ENCODE measurements around the gene PPTC7.

DNA sequence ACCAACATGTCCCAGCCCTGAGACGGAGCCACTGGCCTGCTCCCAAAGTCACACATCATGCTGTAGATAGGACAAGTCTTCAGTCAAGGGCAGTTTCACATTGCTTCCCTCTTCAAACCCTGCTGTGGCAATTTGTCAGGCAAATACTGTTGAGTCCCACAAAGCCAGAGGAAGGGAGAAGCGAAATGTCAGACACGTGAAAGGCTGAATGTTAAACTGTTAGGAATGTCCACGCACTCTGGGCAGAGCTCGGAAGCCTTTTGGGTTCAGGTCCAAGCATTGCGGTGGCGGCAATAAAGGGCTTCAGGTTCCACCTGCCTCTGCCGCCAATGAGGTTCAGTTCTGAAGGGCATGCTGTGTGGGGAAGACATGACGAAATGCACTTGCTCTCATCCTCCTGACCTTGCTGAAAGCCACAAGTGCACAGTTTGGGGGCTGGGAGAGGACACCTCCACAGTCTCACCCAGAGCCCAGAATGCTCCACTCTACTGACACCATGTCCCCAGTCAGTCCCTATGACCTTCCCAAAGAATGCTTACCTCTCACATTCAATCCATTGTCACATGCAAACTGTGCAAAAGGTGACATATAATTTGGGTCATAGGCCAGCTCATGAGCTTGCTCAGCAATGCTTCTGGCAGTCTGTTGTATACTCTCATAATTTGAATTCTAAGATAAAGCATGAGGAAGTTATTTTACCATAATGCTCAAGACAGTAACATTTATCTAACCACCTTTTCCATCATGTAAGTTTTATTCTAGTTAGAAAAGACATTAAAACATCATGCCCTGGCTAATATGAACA lies 45.3 kb downstream of the PPTC7 start:
- TF ChIP-seq, protein P1, sequence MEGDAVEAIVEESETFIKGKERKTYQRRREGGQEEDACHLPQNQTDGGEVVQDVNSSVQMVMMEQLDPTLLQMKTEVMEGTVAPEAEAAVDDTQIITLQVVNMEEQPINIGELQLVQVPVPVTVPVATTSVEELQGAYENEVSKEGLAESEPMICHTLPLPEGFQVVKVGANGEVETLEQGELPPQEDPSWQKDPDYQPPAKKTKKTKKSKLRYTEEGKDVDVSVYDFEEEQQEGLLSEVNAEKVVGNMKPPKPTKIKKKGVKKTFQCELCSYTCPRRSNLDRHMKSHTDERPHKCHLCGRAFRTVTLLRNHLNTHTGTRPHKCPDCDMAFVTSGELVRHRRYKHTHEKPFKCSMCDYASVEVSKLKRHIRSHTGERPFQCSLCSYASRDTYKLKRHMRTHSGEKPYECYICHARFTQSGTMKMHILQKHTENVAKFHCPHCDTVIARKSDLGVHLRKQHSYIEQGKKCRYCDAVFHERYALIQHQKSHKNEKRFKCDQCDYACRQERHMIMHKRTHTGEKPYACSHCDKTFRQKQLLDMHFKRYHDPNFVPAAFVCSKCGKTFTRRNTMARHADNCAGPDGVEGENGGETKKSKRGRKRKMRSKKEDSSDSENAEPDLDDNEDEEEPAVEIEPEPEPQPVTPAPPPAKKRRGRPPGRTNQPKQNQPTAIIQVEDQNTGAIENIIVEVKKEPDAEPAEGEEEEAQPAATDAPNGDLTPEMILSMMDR (conservative IDR thresholded peaks at IDR 0.05; ENCODE audit: low read depth, low read length): no peak
- TF ChIP-seq POLR2A (IDR thresholded peaks at IDR 0.05; ENCODE audit: low read depth, low read length): no peak
- no peak for TF ChIP-seq USF2 (IDR thresholded peaks at IDR 0.05; ENCODE audit: low read depth, low read length)
- no peak for TF ChIP-seq RAD21 (IDR thresholded peaks at IDR 0.05; ENCODE audit: low read length)
- no peak for TF ChIP-seq SMC3 (IDR thresholded peaks at IDR 0.05; ENCODE audit: low read depth, low read length)
- TF ChIP-seq ELK1 (IDR thresholded peaks at IDR 0.05; ENCODE audit: borderline replicate concordance, low read depth, low read length): no peak
- no peak for TF ChIP-seq MAZ (IDR thresholded peaks at IDR 0.05; ENCODE audit: borderline replicate concordance, low read depth, low read length)
